HG03354 (cell line): Measurements from ENCODE around the gene SLC15A1.

Experiments used
- ATAC-seq: cut with Tn5 transposase; IDR thresholded peaks from one replicate; pipeline ENCODE4 v1.9.1; 2021; ENCODE audit warnings: mild to moderate bottlenecking; ENCODE audit not compliant: unreplicated experiment, poor library complexity, severe bottlenecking

The SLC15A1 gene

DNA sequence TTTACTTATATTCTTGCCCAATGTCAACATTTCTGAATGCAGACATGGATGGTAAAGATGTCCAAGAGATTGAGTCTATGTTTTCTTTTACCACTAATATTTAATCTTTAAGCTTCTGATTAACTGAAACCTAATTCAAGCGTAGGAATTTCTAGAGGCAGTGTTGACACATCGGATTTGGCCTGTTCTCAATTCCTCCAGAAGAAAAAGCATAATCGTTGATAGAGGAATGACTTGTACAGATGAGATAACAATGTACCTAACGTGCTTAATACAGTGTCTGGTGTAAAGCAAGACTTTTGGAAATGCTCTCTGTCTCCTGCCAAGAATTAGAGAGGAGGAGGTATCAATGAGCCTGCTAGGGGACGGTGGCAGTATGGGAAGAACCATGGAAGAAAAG is 35.2 kb downstream of the SLC15A1 start:
- no peak for ATAC-seq

DNA sequence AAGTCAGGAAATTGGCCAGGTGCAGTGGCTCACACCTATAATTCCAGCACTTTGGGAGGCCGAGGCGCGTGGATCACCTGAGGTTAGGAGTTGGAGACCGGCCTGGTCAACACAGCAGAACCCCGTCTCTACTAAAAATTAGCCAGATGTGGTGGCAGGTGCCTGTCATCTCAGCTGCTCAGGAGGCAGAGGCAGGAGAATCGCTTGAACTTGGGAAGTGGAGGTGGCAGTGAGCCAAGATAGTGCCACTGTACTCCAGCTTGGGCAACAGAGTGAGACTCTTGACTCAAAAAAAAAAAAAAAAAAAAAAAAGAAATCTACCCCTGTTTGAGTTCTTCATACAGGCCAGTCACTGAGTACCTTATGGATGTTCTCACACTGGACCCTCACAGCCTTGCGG is 42.0 kb downstream of the SLC15A1 start:
- ATAC-seq, result no peak

DNA sequence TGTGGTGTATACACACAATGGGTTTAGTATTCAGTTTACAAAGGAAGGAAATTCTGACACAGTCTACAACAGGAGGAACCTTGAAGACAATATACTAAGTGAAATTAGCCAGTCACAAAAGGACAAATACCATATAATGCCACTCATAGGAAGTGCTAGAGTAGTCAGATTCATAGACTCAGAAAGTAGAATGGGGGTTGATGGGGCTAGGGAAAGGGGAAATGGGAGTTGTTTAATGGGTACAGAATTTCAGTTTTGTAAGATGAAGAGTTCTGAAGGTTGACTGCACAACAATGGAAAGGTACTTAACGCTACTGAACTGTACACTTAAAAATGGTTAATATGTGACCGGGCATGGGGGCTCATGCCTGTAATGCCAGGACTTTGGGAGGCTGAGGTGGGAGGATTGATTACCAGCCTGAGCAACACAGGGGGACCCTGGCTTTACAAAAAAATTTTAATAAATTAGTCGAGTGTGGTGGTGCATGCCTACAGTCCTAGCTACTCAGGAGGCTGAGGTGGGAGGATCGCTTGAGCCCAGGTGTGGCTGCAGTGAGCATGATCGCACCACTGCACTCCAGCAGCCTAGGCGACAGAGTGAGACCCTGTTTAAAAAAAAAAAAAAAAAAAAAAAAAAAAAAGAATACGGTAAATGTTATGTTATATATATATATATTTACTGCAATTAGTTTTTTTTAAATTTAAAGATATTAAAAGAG is 45.0 kb downstream of the SLC15A1 start:
- ATAC-seq, result peak; percentile 76

- no peak for ATAC-seq
These were observed 45.9 kb downstream of the SLC15A1 start for GRCh38 chr13:98706446-98707110.

DNA sequence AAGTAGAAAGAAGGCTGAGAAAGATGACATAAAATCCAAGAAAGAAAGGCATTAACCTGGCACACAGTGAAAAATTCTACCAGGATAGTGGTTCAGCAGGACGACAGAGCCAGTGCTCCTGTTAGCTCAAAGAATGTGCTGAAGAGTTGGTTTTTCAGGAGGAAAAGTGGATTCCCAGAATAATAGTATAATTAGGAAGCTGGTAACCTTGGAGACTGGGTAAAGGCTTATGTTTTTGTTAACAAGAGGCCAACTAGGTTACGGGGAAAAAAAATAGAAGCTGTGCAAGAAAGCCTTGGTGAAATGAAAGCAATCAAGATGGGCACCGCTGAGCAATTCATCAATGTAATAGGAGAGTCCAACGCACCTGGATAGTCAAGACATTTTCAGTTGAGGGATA is 54.7 kb downstream of the SLC15A1 start:
- ATAC-seq, result no peak

- no peak for ATAC-seq
These were observed 58.7 kb downstream of the SLC15A1 start for GRCh38 chr13:98693756-98694155.

DNA sequence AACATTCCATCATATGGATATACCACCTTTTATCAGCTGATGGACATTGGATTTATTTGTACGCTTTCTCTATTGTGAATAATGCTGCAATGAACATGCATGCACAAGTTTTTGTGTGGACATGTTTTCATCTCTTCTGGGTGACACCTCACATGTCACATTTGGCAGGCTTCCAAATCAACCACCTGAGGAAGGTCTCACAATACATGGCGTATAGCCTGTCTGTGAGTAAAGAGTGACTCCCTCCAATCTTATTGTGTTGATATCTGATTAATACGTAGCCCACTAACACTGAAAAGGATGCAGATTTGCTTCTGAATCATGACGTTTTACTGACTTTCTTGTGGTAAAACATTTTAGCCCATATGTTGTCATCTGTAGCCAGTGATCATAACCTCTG is 61.1 kb downstream of the SLC15A1 start:
- no peak for ATAC-seq

- ATAC-seq, result no peak
These were observed 62.0 kb downstream of the SLC15A1 start for GRCh38 chr13:98690348-98691022.

DNA sequence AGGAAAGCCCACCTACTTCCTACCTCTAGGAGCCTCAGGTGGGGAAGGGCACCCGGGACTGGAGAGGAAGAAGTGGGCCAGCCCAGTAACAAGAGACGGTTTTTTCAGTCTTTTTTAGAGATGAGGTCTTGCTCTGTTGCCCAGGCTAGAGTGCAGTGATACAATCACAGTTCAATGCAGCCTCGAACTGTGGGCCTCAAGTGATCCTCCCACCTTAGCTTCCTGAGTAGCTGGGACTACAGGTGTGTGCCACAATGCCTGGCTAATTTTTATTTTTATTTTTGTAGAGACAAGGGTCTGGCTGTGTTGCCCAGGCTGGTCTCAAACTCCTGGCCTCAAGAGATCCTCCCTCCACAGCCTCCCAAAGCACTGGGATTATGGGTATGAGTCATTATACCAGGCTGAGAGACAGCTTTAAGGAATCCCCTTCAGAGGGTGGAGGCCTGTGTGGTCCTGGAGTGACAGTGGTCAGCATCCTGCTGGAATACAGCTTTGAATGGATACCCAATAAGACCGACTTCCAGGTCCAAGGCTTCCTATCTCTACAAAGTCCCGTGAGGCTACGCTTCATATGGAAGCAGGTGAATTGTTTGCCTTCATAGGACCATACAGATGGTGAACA is 63.0 kb downstream of the SLC15A1 start:
- no peak for ATAC-seq

DNA sequence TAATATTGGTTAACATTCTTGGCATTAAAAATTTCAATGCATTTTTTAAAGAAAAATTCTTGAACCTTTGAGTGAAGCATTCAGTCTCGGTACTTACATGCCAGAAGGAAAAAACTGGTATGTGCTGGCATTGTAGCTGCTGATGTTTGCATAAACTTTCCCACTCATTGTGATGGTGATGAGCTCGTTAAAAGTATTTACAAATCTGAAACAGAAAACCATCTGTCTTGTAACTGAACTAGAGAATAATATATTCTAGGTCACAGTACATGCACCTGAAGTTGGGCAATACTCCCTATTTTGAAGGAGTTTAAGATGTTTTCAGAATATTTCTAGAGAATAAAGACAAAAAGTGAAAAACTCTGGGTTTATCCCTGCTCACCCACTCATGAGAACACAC is 64.1 kb downstream of the SLC15A1 start:
- no peak for ATAC-seq

DNA sequence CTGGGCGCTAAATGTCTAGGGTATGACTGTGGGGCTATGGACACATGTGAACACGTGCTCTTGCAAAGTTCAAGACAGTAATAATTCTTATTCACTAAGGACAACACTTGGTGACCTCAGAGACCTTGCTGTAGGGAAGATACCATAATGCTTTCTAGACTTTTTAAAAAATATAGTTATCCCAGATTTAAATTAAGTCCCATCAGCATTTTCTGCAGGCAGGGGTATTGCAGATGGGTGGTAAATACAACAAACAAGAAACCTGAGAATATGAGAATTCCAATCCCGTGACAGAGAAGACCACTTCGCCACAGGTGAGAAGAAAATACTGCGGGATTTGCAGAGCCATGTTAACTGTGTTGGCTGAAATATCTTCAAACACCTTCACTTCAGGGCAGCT is 65.2 kb downstream of the SLC15A1 start:
- ATAC-seq, result no peak

- no peak for ATAC-seq
These were observed 66.2 kb downstream of the SLC15A1 start for GRCh38 chr13:98686270-98686669.

- no peak for ATAC-seq
These were observed 67.3 kb downstream of the SLC15A1 start for GRCh38 chr13:98685146-98685545.

GRCh38 chr13:98681049-98681448 is 71.4 kb downstream of the SLC15A1 start:
- no peak for ATAC-seq

- ATAC-seq, result no peak
These were observed 73.7 kb downstream of the SLC15A1 start for GRCh38 chr13:98678741-98679140.

GRCh38 chr13:98677398-98677797 is 75.1 kb downstream of the SLC15A1 start:
- ATAC-seq, result no peak

DNA sequence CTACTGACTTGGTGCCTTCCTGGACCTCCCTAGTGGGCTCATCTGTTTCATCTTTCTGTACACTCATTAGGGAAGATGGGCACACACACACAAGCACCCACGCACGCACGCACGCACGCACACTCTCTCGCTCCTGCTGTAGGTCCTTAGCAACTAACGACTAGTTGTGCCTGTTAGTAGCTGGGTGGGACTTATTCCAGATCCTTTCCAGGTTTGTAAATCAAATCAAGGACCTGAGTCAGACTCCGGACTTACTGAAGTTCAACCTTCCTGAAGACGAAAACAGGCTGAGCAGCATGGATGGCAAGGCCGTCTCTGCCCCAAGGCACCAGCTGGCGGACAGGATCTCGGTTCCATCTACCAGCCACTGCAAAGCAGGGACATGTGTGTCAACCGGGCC is 76.2 kb downstream of the SLC15A1 start:
- ATAC-seq, result no peak

GRCh38 chr13:98675837-98676236 is 76.6 kb downstream of the SLC15A1 start:
- no peak for ATAC-seq

DNA sequence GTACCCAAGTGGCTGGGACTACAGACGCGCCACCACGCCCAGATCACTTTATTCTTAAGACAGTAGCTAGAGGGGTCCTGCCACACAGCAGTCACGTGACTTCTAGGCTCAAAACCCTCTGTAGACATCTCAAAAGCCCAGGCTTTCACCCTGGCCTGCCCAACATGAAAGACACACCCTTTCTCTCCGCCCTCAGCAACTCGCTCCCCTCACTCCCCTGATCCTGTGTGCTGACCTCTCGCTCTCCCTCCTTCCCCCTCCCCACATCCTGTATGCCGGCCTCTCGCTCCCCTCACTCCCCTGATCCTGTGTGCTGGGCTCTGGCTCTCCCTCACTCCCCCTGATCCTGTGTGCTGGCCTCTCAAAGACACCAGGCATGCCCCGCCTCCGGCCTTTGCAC is 77.4 kb downstream of the SLC15A1 start:
- ATAC-seq, result no peak

GRCh38 chr13:98672947-98673613 is 79.4 kb downstream of the SLC15A1 start:
- ATAC-seq, result peak; percentile 83
